ENCODE data around the gene AFP.
"Not testable (repeated sequence)": the region's sequence is repeated elsewhere in the genome, so short reads cannot be mapped to it uniquely, and the experiment has no call there.

Gene AFP

GRCh38 chr4:73435984-73436383 is at the start of gene AFP:
AFP (plus strand) TSS chr4:73436221; CDS start chr4:73436263, 42 bp downstream.
- DNase-seq = no peak

GRCh38 chr4:73387552-73387951 is 48.5 kb upstream of the AFP start:
- no peak for DNase-seq

GRCh38 chr4:73388887-73389286 is 47.1 kb upstream of the AFP start:
- DNase-seq = no peak

- not testable (repeated sequence) for DNase-seq
Observed at GRCh38 chr4:73389663-73390062, 46.4 kb upstream of the AFP start.

GRCh38 chr4:73391774-73392173 is 44.2 kb upstream of the AFP start:
- no peak for DNase-seq

GRCh38 chr4:73392936-73393335 is 43.1 kb upstream of the AFP start:
- DNase-seq = no peak

- no peak for DNase-seq
Observed at GRCh38 chr4:73396304-73396703, 39.7 kb upstream of the AFP start.

- DNase-seq = no peak
Observed at GRCh38 chr4:73396993-73397972, 38.7 kb upstream of the AFP start.

GRCh38 chr4:73401412-73401811 is 34.6 kb upstream of the AFP start:
- no peak for DNase-seq

- no peak for DNase-seq
Observed at GRCh38 chr4:73404042-73404441, 32.0 kb upstream of the AFP start, which contains the start of gene ALB. ALB (plus strand) TSS chr4:73404287; CDS start chr4:73404328, 41 bp downstream.

GRCh38 chr4:73404457-73404856 is 31.6 kb upstream of the AFP start:
- DNase-seq = no peak

GRCh38 chr4:73405138-73405537 is 30.9 kb upstream of the AFP start:
- no peak for DNase-seq

- no peak for DNase-seq
Observed at GRCh38 chr4:73406548-73406875, 29.5 kb upstream of the AFP start.

- DNase-seq = no peak
Observed at GRCh38 chr4:73407227-73407673, 28.8 kb upstream of the AFP start.

- no peak for DNase-seq
Observed at GRCh38 chr4:73408181-73408867, 27.7 kb upstream of the AFP start.

GRCh38 chr4:73409012-73409862 is 26.8 kb upstream of the AFP start:
- DNase-seq = no peak

- no peak for DNase-seq
Observed at GRCh38 chr4:73409978-73410548, 26.0 kb upstream of the AFP start.

GRCh38 chr4:73410916-73411730 is 24.9 kb upstream of the AFP start:
- DNase-seq = no peak

- no peak for DNase-seq
Observed at GRCh38 chr4:73411731-73412414, 24.1 kb upstream of the AFP start.

- no peak for DNase-seq
Observed at GRCh38 chr4:73413294-73413755, 22.7 kb upstream of the AFP start.

GRCh38 chr4:73414936-73415271 is 21.1 kb upstream of the AFP start:
- DNase-seq = no peak
